ENCODE data around the gene GAB1.

The GAB1 gene

GRCh38 chr4:143338313-143338712 lies 1.6 kb downstream of the GAB1 start:
- 88% methylated on average over 1 of the region's 5 CpGs; no CpG with 5 or more reads in 1 of the 2 experiments for WGBS, 2 experiments (ENCODE audit: insufficient coverage in 2 of 2)
- Histone ChIP-seq H3K36me3 (ENCODE audit: control insufficient read depth, insufficient read depth, low read length) (no peaks in the 10 kb centered on the region), H3K4me1 (ENCODE audit: control insufficient read depth, insufficient read depth, low read length, poor library complexity, severe bottlenecking) (no peaks in the 10 kb centered on the region), H3K9me3 (ENCODE audit: control insufficient read depth, low read length) (no peaks in the 10 kb centered on the region), H3K27ac (ENCODE audit: low read depth, low read length, severe bottlenecking) (no peak overlapping the region), H3K4me3 (ENCODE audit: extremely low read depth, insufficient read depth, low read length, poor library complexity, severe bottlenecking) (peak overlapping the region; percentile 84)

- H3K4me1 ChIP-seq (ENCODE audit: control insufficient read depth, insufficient read depth, low read length, poor library complexity, severe bottlenecking), result peaks cover 8% of the 10 kb centered on the region
- H3K9me3 ChIP-seq (ENCODE audit: control insufficient read depth, low read length), result no peaks in the 10 kb centered on the region
- no peaks in the 10 kb centered on the region for H3K36me3 ChIP-seq (ENCODE audit: control insufficient read depth, insufficient read depth, low read length)
- H3K4me3 ChIP-seq (ENCODE audit: extremely low read depth, insufficient read depth, low read length, poor library complexity, severe bottlenecking), result no peak overlapping the region
- 100% methylated on average over 1 of the region's 2 CpGs for WGBS, 2 experiments (ENCODE audit: insufficient coverage in 2 of 2)
- no peak overlapping the region for H3K27ac ChIP-seq (ENCODE audit: low read depth, low read length, severe bottlenecking)
Observed at GRCh38 chr4:143339497-143339896, 2.8 kb downstream of the GAB1 start.

DNA sequence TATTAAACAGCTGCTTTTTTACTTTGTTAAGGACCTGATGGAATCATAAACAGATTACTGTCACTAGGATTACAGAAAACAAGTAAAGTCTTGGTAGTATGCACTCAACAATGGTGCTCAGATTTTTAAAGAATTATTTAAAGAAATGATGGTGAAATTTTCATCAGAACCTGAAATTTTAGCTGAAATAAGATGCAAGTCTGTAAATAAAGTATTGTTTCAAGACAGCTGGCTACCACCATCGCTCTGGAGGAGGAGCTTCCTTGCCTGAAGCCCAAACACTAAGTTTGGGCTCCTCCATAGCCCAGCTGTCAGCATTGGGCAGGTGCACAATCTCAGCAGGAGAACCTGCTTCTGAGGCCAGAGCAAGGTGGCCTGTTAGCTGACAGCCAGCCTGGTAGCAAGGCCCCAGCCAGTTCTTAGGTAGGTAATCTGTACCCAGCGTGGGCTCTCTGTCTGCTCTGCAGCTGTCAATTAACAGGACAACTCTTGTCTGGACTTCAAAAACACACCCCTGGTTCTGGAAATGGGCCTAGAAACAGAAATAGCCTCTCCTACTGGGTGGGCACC lies 4.6 kb downstream of the GAB1 start:
- WGBS, 2 experiments (ENCODE audit: insufficient coverage in 2 of 2), result 100% methylated on average over 1 to 2 of the region's 2 CpGs
- H3K36me3 ChIP-seq (ENCODE audit: control insufficient read depth, insufficient read depth, low read length), result no peaks in the 10 kb centered on the region
- peaks cover 8% of the 10 kb centered on the region for H3K4me1 ChIP-seq (ENCODE audit: control insufficient read depth, insufficient read depth, low read length, poor library complexity, severe bottlenecking)
- no peaks in the 10 kb centered on the region for H3K9me3 ChIP-seq (ENCODE audit: control insufficient read depth, low read length)
- H3K27ac ChIP-seq (ENCODE audit: low read depth, low read length, severe bottlenecking), result no peak overlapping the region
- H3K4me3 ChIP-seq (ENCODE audit: extremely low read depth, insufficient read depth, low read length, poor library complexity, severe bottlenecking), result no peak overlapping the region

DNA sequence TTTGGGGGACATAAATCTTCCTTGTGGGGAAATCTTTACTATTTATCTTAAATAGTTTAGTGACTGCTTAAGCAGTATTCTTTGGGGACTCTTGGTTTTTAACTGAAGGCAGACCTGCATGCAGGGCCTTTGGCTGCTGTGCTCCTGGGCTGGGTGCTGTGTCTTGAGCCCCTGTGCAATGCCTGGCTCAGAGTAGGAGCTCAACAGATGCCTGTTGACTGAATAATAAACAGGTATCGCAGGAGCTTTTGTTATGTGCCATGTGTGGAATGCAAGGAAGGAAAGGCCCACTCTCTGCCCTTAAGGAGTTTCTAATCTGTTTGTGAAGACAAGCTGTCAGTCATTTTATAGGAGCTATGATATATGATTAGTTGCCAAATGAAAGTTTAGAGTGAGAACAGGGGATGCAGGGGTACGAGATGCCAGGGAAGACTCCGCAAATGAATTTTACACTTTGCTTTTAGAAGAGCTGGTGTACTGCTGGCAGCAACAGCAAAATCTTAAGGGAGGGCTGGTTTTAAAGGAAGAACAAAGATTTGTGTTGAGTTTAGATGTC lies 6.7 kb downstream of the GAB1 start:
- Histone ChIP-seq H3K4me3 (ENCODE audit: extremely low read depth, insufficient read depth, low read length, poor library complexity, severe bottlenecking) (no peak overlapping the region), H3K36me3 (ENCODE audit: control insufficient read depth, insufficient read depth, low read length) (peaks cover 5% of the 10 kb centered on the region), H3K9me3 (ENCODE audit: control insufficient read depth, low read length) (no peaks in the 10 kb centered on the region), H3K27ac (ENCODE audit: low read depth, low read length, severe bottlenecking) (peak overlapping the region; percentile 24), H3K4me1 (ENCODE audit: control insufficient read depth, insufficient read depth, low read length, poor library complexity, severe bottlenecking) (peaks cover 8% of the 10 kb centered on the region)
- 93 to 100% methylated on average over 3 of the region's 3 CpGs for WGBS, 2 experiments (ENCODE audit: insufficient coverage in 2 of 2)

- peaks cover 7% of the 10 kb centered on the region for H3K36me3 ChIP-seq (ENCODE audit: control insufficient read depth, insufficient read depth, low read length)
- H3K27ac ChIP-seq (ENCODE audit: low read depth, low read length, severe bottlenecking), result peak overlapping the region; percentile 24
- H3K9me3 ChIP-seq (ENCODE audit: control insufficient read depth, low read length), result no peaks in the 10 kb centered on the region
- peaks cover 10% of the 10 kb centered on the region for H3K4me1 ChIP-seq (ENCODE audit: control insufficient read depth, insufficient read depth, low read length, poor library complexity, severe bottlenecking)
- H3K4me3 ChIP-seq (ENCODE audit: extremely low read depth, insufficient read depth, low read length, poor library complexity, severe bottlenecking), result no peak overlapping the region
- 82 to 100% methylated on average over 1 to 6 of the region's 7 CpGs for WGBS, 2 experiments (ENCODE audit: insufficient coverage in 2 of 2)
Observed at GRCh38 chr4:143344041-143344440, 7.4 kb downstream of the GAB1 start.

- no peaks in the 10 kb centered on the region for H3K9me3 ChIP-seq (ENCODE audit: control insufficient read depth, low read length)
- peaks cover 7% of the 10 kb centered on the region for H3K36me3 ChIP-seq (ENCODE audit: control insufficient read depth, insufficient read depth, low read length)
- H3K4me3 ChIP-seq (ENCODE audit: extremely low read depth, insufficient read depth, low read length, poor library complexity, severe bottlenecking), result no peak overlapping the region
- H3K4me1 ChIP-seq (ENCODE audit: control insufficient read depth, insufficient read depth, low read length, poor library complexity, severe bottlenecking), result peaks cover 10% of the 10 kb centered on the region
- WGBS, 2 experiments (ENCODE audit: insufficient coverage in 2 of 2), result no CpG with 5 or more reads among the region's 4 CpGs
- no peak overlapping the region for H3K27ac ChIP-seq (ENCODE audit: low read depth, low read length, severe bottlenecking)
Observed at GRCh38 chr4:143344774-143345173, 8.1 kb downstream of the GAB1 start.

DNA sequence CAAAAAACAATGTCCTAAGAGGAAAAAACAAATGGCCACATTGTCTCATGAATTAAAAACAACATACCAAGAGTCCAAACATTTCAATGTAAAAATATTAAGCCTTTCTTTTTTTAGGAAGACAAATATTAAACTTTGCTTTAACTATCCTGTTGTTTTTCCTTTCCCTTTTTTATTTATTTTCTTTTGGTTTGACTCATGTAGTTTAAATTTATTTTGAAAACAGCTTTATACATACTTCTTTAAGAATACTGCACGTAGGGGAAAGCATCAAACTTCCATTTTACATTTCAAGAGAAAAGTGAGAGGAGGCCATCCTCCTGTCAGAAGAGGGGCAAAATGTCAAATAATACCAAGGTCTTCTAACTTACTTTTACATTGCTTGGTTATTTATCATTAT lies 8.7 kb downstream of the GAB1 start:
- peaks cover 7% of the 10 kb centered on the region for H3K36me3 ChIP-seq (ENCODE audit: control insufficient read depth, insufficient read depth, low read length)
- peaks cover 10% of the 10 kb centered on the region for H3K4me1 ChIP-seq (ENCODE audit: control insufficient read depth, insufficient read depth, low read length, poor library complexity, severe bottlenecking)
- H3K27ac ChIP-seq (ENCODE audit: low read depth, low read length, severe bottlenecking), result no peak overlapping the region
- no CpG with 5 or more reads among the region's 1 CpG for WGBS, 2 experiments (ENCODE audit: insufficient coverage in 2 of 2)
- no peak overlapping the region for H3K4me3 ChIP-seq (ENCODE audit: extremely low read depth, insufficient read depth, low read length, poor library complexity, severe bottlenecking)
- H3K9me3 ChIP-seq (ENCODE audit: control insufficient read depth, low read length), result no peaks in the 10 kb centered on the region

DNA sequence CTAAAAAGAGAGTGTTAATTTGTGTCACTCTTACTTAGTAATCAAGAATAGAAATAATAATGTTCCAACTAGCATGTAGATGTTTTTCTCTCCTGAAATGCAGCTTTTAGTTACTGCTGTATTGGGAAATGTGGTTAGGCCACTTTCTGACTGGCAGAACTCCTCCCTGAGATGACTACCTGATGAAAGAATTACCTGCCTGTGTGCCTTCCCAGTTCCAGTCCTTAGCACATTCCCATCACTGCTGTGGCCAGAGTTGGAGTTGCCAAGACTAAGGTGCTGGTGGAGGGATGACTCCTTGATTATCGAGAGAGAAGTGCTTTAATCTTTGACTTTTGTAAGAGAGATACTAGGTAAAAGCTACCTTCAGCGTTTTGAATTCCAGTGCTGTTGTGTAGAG lies 9.5 kb downstream of the GAB1 start:
- Histone ChIP-seq H3K4me3 (ENCODE audit: extremely low read depth, insufficient read depth, low read length, poor library complexity, severe bottlenecking) (no peak overlapping the region), H3K36me3 (ENCODE audit: control insufficient read depth, insufficient read depth, low read length) (peaks cover 7% of the 10 kb centered on the region), H3K9me3 (ENCODE audit: control insufficient read depth, low read length) (no peaks in the 10 kb centered on the region), H3K4me1 (ENCODE audit: control insufficient read depth, insufficient read depth, low read length, poor library complexity, severe bottlenecking) (peaks cover 13% of the 10 kb centered on the region), H3K27ac (ENCODE audit: low read depth, low read length, severe bottlenecking) (no peak overlapping the region)
- WGBS, 2 experiments (ENCODE audit: insufficient coverage in 2 of 2), result 80 to 90% methylated on average over 1 to 2 of the region's 2 CpGs

GRCh38 chr4:143347484-143348111 lies 10.9 kb downstream of the GAB1 start:
- Histone ChIP-seq H3K9me3 (ENCODE audit: control insufficient read depth, low read length) (no peaks in the 10 kb centered on the region), H3K27ac (ENCODE audit: low read depth, low read length, severe bottlenecking) (no peak overlapping the region), H3K36me3 (ENCODE audit: control insufficient read depth, insufficient read depth, low read length) (peaks cover 7% of the 10 kb centered on the region), H3K4me1 (ENCODE audit: control insufficient read depth, insufficient read depth, low read length, poor library complexity, severe bottlenecking) (peaks cover 26% of the 10 kb centered on the region), H3K4me3 (ENCODE audit: extremely low read depth, insufficient read depth, low read length, poor library complexity, severe bottlenecking) (no peak overlapping the region)
- WGBS, 2 experiments (ENCODE audit: insufficient coverage in 2 of 2), result 80% methylated on average over 1 of the region's 2 CpGs; no CpG with 5 or more reads in 1 of the 2 experiments

GRCh38 chr4:143348233-143349077 lies 11.8 kb downstream of the GAB1 start:
- Histone ChIP-seq H3K27ac (ENCODE audit: low read depth, low read length, severe bottlenecking) (peak overlapping the region; percentile 32), H3K4me1 (ENCODE audit: control insufficient read depth, insufficient read depth, low read length, poor library complexity, severe bottlenecking) (peaks cover 28% of the 10 kb centered on the region)
- 81 to 93% methylated on average over 7 of the region's 7 CpGs for WGBS, 2 experiments (ENCODE audit: insufficient coverage in 2 of 2)

More at GRCh38 chr4:143348233-143349077, 11.8 kb downstream of the GAB1 start:
- H3K36me3 ChIP-seq (ENCODE audit: control insufficient read depth, insufficient read depth, low read length), result peaks cover 7% of the 10 kb centered on the region
- H3K9me3 ChIP-seq (ENCODE audit: control insufficient read depth, low read length), result no peaks in the 10 kb centered on the region
- H3K4me3 ChIP-seq (ENCODE audit: extremely low read depth, insufficient read depth, low read length, poor library complexity, severe bottlenecking), result no peak overlapping the region

All from mesodermal cell (in vitro differentiated cells).